GM18520 (cell line): ENCODE results near the gene YWHAB.
"Not testable (repeated sequence)": the region's sequence is repeated elsewhere in the genome, so short reads cannot be mapped to it uniquely, and the experiment has no call there.

ENCODE experiments used
- ATAC-seq: cut with Tn5 transposase; IDR thresholded peaks from one replicate; pipeline ENCODE4 v1.9.1; 2021; ENCODE audit not compliant: unreplicated experiment

YWHAB gene

GRCh38 chr20:44866703-44867335 lies 18.7 kb upstream of the YWHAB start:
- ATAC-seq: no peak

DNA sequence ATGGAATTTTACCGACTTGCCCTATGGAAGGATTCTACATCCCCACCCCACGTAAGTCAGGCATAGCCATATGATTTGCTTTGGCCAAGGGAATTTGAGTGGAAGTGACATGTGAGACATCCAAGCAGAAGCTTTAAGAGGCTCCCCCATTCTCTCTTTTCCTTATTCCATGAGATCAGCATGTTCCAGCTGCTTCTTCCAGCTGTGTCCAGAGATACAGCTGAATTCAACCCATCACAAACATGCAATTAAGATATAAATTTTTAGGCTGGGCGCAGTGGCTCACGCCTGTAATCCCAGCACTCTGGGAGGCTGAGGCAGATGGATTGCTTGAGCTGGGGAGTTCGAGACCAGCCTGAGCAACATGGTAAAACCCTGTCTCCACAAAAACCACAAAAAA lies 16.0 kb upstream of the YWHAB start:
- ATAC-seq: no peak

DNA sequence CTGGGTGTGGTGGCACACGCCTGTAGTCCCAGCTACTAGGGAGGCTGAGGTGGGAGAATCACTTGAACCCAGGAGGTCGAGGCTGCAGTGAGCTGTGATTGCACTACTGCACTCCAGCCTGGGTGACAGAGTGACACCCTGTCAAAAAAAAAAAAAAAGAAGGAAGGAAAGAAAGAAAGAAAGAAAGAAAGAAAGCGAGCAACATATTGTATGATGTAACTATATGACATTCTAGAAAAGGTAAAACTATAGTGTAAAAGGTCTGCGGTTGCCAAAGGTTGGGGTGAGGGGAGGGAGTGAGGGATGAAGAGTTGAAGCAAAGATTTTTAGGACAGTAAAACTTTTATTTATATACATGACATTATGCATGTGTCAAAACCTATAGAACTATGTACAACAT lies 3.1 kb upstream of the YWHAB start:
- ATAC-seq: not testable (repeated sequence)

DNA sequence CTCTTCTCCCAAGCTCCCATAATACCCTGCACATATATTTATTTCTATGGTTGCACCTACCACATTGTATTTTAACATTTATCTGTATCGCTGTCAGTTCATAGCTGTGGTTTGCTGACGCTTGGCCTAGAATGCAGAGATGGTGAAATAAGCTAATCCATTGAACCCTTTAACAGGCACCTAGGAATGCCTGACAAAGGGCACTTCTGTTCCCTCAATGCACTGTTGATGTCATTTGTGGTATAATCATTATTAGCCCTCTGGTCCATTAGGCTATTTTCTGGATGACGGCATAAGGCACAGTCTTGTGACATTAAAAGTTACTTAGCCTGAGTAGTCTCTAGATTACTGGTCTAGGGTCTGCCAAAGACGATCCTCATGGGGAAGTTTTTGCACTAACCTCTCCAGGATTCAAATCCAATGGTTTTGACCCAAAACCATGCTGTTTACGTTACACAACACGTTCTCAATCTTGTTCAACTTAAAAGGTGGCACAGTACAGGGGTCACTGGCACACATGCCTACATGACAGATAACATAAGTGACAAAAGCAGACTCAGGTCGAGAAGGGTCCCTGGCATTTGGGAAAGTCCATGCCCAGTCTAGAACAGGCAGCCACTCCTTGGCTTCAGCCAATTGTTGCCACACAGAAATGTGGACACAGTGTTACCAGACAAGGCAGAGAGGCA lies 2.1 kb upstream of the YWHAB start:
- no peak for ATAC-seq

GRCh38 chr20:44884907-44885391 lies 556 bp upstream of the YWHAB start:
- no peak for ATAC-seq

DNA sequence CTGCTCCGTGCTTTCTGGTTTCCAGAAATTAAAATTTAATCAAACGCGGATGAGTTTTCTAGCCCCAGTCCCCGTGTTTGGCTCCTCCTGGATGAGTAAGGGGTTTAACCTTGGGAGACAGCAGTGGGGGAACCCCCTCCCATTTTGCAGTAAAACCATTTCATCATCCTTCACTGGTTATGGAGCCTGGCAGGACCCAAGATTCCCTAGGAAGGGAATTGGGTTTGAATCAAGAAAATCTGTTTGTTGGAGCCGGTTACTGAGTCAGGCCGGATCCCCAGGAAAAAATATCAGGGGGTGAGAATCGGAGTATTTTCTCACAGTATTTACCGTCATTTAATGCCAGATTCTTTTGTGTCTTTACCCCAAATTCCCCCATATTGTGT lies 754 bp downstream of the YWHAB start:
- no peak for ATAC-seq

DNA sequence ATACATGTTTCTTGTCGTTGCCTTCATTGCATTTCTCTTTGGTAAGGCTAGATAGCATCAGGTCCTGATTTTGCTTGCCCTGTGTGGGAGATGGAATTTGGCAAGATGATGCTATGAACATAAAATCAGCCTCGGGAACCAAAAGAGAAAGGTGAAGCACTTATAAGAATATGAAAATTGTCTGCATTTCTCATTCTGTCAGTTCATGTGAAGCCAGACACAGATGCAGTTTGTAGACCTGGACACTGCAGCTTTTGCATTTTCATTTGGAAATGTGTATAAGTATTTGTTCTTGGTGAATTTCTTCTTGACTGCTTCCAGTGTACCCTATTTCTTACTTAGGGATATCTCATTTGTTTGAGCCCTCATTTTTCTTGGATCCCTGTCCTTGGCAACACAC lies 1.3 kb downstream of the YWHAB start:
- ATAC-seq: no peak

- ATAC-seq: no peak
Measured at GRCh38 chr20:44887466-44887865, 2.0 kb downstream of the YWHAB start.

GRCh38 chr20:44888226-44889103 lies 3.0 kb downstream of the YWHAB start:
- no peak for ATAC-seq

DNA sequence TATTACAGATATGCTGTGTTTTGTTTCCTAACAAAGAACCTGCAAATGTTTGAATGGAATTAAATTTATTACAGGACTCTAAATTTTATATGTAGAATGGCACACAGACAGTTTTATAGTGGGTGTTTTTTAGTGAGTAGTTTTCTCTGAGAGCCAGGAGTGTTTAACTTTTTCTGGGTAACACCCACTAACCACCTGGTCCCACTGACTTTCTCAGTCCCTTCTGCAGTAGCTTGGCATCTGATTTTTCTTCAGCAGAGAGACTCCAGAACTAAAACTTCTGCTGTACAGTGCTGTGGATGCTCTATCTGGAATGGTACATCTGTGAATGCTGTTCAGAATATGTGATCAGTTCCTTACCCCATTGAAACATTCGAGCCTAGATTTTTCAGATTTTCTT lies 6.3 kb downstream of the YWHAB start:
- ATAC-seq: no peak

DNA sequence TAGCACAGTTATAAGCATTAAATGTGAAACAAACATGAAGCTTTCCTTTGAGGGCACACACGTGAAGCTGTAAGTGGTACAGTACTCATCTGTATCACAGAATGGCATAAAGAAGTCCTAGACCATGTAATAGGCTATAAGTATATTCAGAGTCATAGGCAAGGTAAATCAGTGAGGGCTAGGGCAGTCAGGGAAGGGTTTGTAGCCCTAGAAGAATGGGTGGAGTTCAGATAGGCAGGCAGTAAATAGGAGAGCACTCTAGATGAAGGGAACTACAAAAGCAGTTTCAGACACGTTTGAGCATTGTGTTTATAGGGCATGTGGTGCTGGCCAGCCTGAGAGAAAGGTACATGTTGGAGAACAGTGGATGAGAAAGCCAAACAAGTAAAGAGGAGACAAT lies 9.5 kb downstream of the YWHAB start:
- ATAC-seq: no peak

GRCh38 chr20:44896583-44896982 lies 11.1 kb downstream of the YWHAB start:
- ATAC-seq: no peak

DNA sequence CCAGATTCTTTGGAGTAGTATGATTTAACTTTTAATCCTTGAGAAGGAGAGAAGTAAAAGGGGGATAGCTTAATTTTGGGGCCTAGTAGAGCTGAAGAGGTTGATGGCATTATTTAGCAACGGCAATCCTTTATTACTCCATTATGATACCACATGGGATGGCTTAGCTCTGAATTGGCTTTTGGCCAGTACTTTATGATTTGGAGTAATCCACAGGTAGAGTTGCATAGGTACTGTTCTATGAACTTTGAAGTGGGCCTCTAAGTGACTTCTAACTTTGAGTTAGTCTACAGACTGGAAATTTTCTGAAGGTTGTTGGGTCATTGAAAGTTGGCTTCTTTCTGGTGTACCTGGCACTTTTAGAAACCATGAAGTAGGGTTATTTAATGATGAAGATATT lies 11.6 kb downstream of the YWHAB start:
- no peak for ATAC-seq

GRCh38 chr20:44900231-44900854 lies 14.8 kb downstream of the YWHAB start:
- no peak for ATAC-seq

DNA sequence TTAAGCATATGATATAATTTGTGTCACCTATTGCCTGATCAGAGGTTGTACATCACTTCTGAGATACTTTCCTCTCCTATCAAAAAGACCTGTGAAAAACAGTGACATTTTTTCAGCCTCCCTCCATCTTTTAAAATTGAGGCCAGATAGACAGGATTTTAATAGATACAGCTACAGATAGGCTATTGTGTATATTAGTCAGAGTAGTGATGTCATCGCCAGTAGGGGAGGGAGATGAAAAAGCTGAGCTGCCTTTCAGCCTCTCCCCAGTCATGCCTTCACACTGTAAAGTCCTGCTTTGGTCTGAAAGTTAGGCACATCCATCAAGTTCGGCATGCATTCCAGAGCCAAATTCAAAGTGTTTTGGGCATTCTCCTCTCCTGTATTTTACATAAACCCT lies 16.5 kb downstream of the YWHAB start:
- no peak for ATAC-seq

GRCh38 chr20:44904377-44904776 lies 18.9 kb downstream of the YWHAB start:
- no peak for ATAC-seq

DNA sequence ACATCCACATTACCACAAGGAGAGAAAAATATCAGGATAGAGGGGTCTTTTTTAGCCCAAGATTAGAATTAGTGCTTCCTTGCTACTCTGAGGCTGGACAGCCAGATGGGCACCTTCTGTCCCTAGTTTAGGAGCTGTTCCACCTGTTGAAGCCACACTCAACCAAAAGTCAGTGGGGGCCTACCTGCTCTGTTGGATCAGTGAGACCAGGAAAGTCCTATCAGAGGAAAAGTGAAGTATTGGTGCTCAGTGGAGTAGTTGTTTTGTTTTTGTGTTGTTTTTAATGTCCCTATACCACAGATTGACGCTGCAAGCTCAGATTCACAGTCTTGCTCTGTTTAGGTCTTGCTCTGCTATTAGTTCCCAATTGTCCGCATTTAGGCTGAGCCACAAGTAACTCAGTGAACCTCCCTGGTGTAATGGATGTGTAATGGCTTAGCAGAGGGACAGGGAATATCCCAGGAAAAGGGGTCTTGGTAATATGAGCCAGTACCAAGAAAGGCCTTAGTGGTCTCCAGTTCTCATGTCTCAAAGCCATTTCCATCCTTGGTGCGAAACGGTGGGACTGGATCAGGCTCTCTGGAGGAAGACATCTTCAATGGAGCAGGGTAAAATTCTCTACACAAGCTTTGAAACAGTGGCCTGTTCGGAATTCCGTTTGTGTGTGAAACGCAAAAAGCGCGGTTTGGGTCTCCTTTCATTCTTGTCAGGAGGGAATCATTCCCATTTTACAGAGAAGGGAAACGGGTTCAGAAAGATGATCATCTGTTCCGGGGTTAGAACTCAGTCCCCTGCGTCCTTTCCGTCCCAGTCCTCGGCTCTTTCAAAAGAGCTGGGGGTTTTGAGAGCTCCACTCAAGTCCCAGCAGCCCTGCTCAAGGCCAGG lies 23.7 kb downstream of the YWHAB start:
- no peak for ATAC-seq

DNA sequence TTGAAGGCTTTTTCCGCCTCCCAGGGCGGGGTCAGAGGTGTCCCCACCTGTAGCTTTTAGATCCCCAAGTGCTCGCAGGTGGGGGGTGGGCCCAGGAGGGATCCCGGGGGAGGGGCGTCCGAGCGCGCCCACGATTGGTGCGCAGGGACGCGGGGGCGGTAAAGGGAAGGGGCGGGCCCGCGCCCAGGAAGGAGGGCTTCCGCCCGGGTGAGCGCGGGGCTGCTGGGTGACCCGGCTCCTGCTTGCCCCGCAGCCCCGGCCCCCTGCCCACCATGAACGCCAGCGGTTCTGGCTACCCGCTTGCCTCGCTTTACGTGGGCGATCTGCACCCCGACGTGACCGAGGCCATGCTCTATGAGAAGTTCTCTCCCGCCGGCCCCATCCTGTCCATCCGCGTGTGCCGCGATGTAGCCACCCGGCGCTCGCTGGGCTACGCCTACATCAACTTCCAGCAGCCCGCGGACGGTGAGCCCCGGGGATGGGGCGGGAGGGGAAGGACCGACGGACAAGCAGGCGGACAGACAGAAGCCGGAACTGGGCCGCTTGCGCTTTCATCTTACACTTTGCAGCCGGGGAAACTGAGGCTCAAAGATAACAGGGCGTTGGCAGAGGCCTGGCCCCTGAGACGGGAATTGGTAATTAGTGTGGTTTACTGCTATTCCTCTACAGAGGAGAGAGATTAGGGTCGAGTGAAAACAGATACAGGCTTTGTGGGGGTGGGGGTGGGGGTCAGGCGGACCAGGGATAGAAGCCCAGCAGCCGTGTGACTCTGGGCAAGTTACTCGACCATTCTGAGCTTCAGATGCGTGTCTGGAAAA lies 24.6 kb downstream of the YWHAB start, which contains the start of gene PABPC1L:
TSS of gene PABPC1L (plus strand) at position 189 of the 818 bp plus-strand sequence. CDS start at position 273, 84 bp downstream.
- ATAC-seq: no peak

DNA sequence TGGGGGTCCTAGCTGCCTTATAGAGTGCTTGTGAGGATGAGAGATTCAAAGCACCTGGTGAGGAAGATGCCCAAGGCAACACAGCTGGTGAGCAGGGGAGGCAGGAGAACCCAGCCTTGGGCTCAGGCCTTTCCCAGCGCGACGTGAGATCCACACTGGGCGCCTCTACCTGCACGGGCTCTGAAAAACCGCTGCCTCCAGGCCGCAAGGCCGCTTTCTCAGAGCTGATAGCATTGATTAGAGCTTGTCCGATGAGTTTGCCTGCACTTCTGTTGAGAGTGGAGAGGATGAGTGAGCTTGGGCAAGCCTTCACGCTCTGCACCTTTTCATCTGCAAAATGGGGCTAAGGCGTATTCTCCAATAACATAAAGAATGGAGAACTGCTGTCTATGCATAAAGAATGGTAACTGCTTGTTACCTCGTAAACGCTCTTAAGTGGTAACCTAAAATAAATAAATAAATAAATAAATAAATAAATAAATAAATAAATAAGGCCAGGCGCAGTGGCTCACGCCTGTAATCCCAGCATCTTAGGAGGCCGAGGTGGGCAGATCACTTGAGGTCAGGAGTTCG lies 25.3 kb downstream of the YWHAB start:
- no peak for ATAC-seq
